ENCODE measurements around the gene ZP1.
"Not testable (repeated sequence)": the region's sequence is repeated elsewhere in the genome, so short reads cannot be mapped to it uniquely, and the experiment has no call there.

The ZP1 gene

GRCh38 chr11:60900673-60901404 lies 33.5 kb downstream of the ZP1 start:
- Mint-ChIP-seq H3K27ac (no peak overlapping the region), H3K27me3 (no peaks in the 10 kb centered on the region), H3K36me3 (ENCODE audit: low read depth) (peaks cover 91% of the 10 kb centered on the region), H3K9me3 (no peaks in the 10 kb centered on the region), H3K4me3 (no peak overlapping the region), H3K4me1 (ENCODE audit: low read depth) (peaks cover 23% of the 10 kb centered on the region)

- H3K9me3 Mint-ChIP-seq: no peaks in the 10 kb centered on the region
Observed at GRCh38 chr11:60902625-60903024, 35.3 kb downstream of the ZP1 start.

GRCh38 chr11:60905047-60905446 lies 37.7 kb downstream of the ZP1 start:
- Mint-ChIP-seq H3K4me3 (peak overlapping the region; percentile 88), H3K36me3 (ENCODE audit: low read depth) (peaks cover 50% of the 10 kb centered on the region), H3K4me1 (ENCODE audit: low read depth) (peaks cover 40% of the 10 kb centered on the region), H3K9me3 (no peaks in the 10 kb centered on the region), H3K27me3 (no peaks in the 10 kb centered on the region), H3K27ac (peak overlapping the region; percentile 81)

More at GRCh38 chr11:60902625-60903024, 35.3 kb downstream of the ZP1 start:
- H3K27me3 Mint-ChIP-seq: no peaks in the 10 kb centered on the region
- peaks cover 35% of the 10 kb centered on the region for H3K4me1 Mint-ChIP-seq (ENCODE audit: low read depth)
- H3K4me3 Mint-ChIP-seq: no peak overlapping the region
- peaks cover 74% of the 10 kb centered on the region for H3K36me3 Mint-ChIP-seq (ENCODE audit: low read depth)
- H3K27ac Mint-ChIP-seq: peak overlapping the region; percentile 13

- Mint-ChIP-seq H3K9me3 (no peaks in the 10 kb centered on the region), H3K4me1 (ENCODE audit: low read depth) (peaks cover 46% of the 10 kb centered on the region), H3K36me3 (ENCODE audit: low read depth) (peaks cover 45% of the 10 kb centered on the region), H3K27ac (peak overlapping the region; percentile 81), H3K27me3 (no peaks in the 10 kb centered on the region), H3K4me3 (peak overlapping the region; percentile 88)
Observed at GRCh38 chr11:60905551-60906113, 38.3 kb downstream of the ZP1 start.

GRCh38 chr11:60906132-60906972 lies 39.0 kb downstream of the ZP1 start, which contains the start of gene PRPF19:
Gene PRPF19, minus strand, starts transcription at chr11:60906585. Its CDS starts 203 bp downstream, at chr11:60906382.
- Mint-ChIP-seq H3K4me1 (ENCODE audit: low read depth) (peaks cover 53% of the 10 kb centered on the region), H3K27me3 (no peaks in the 10 kb centered on the region), H3K27ac (peak within 1 kb of the TSS; percentile 81), H3K36me3 (ENCODE audit: low read depth) (peaks cover 38% of the 10 kb centered on the region), H3K9me3 (no peaks in the 10 kb centered on the region), H3K4me3 (peak within 1 kb of the TSS; percentile 88)

- Mint-ChIP-seq H3K4me1 (ENCODE audit: low read depth) (peaks cover 73% of the 10 kb centered on the region), H3K4me3 (no peak overlapping the region)
Observed at GRCh38 chr11:60908803-60909202, 41.5 kb downstream of the ZP1 start.

GRCh38 chr11:60909680-60910280 lies 42.4 kb downstream of the ZP1 start:
- H3K36me3 Mint-ChIP-seq (ENCODE audit: low read depth); H3K9me3 Mint-ChIP-seq; H3K4me3 Mint-ChIP-seq; H3K27me3 Mint-ChIP-seq: not testable (repeated sequence)
- peaks cover 67% of the 10 kb centered on the region for H3K4me1 Mint-ChIP-seq (ENCODE audit: low read depth)
- peak overlapping the region; percentile 22 for H3K27ac Mint-ChIP-seq

More at GRCh38 chr11:60908803-60909202, 41.5 kb downstream of the ZP1 start:
- Mint-ChIP-seq H3K36me3 (ENCODE audit: low read depth) (peaks cover 16% of the 10 kb centered on the region), H3K27ac (peak overlapping the region; percentile 22), H3K9me3 (no peaks in the 10 kb centered on the region), H3K27me3 (no peaks in the 10 kb centered on the region)

GRCh38 chr11:60910281-60910687 lies 42.9 kb downstream of the ZP1 start:
- Mint-ChIP-seq H3K36me3 (ENCODE audit: low read depth) (peaks cover 4% of the 10 kb centered on the region), H3K4me1 (ENCODE audit: low read depth) (peaks cover 63% of the 10 kb centered on the region), H3K4me3 (no peak overlapping the region), H3K27ac (peak overlapping the region; percentile 22), H3K27me3 (no peaks in the 10 kb centered on the region), H3K9me3 (no peaks in the 10 kb centered on the region)

GRCh38 chr11:60910711-60911380 lies 43.5 kb downstream of the ZP1 start:
- Mint-ChIP-seq H3K4me3 (no peak overlapping the region), H3K9me3 (no peaks in the 10 kb centered on the region), H3K27ac (peak overlapping the region; percentile 6), H3K36me3 (ENCODE audit: low read depth) (peaks cover 2% of the 10 kb centered on the region), H3K4me1 (ENCODE audit: low read depth) (peaks cover 65% of the 10 kb centered on the region), H3K27me3 (no peaks in the 10 kb centered on the region)

GRCh38 chr11:60912223-60912850 lies 45.0 kb downstream of the ZP1 start:
- Mint-ChIP-seq H3K27me3 (no peaks in the 10 kb centered on the region), H3K27ac (peak overlapping the region; percentile 85), H3K36me3 (ENCODE audit: low read depth) (peaks cover 12% of the 10 kb centered on the region), H3K9me3 (no peaks in the 10 kb centered on the region), H3K4me3 (peak overlapping the region; percentile 25), H3K4me1 (ENCODE audit: low read depth) (peaks cover 70% of the 10 kb centered on the region)

- Mint-ChIP-seq H3K9me3 (no peaks in the 10 kb centered on the region), H3K4me1 (ENCODE audit: low read depth) (peaks cover 70% of the 10 kb centered on the region), H3K4me3 (peak overlapping the region; percentile 91), H3K27me3 (no peaks in the 10 kb centered on the region), H3K27ac (peak overlapping the region; percentile 99), H3K36me3 (ENCODE audit: low read depth) (peaks cover 15% of the 10 kb centered on the region)
Observed at GRCh38 chr11:60912851-60913528, 45.6 kb downstream of the ZP1 start.

- no peaks in the 10 kb centered on the region for H3K9me3 Mint-ChIP-seq
- peaks cover 80% of the 10 kb centered on the region for H3K4me1 Mint-ChIP-seq (ENCODE audit: low read depth)
- peak within 1 kb of the TSS; percentile 99 for H3K27ac Mint-ChIP-seq
- peaks cover 18% of the 10 kb centered on the region for H3K36me3 Mint-ChIP-seq (ENCODE audit: low read depth)
- no peaks in the 10 kb centered on the region for H3K27me3 Mint-ChIP-seq
- H3K4me3 Mint-ChIP-seq: peak within 1 kb of the TSS; percentile 91
Observed at GRCh38 chr11:60913793-60914632, 46.7 kb downstream of the ZP1 start, which contains the start of gene TMEM109. Gene TMEM109, plus strand, starts transcription at chr11:60914158. Its CDS starts 5,536 bp downstream, at chr11:60919694.
